H9 (cell line): ENCODE results near the gene YY2. TPM values are rescaled to one million over a fixed set of nuclear protein-coding genes. Genes with fewer than 3 reads are reported as not detected.

Experiments
- DNase-seq: peaks from one replicate; pipeline ENCODE4 v3.0.0-alpha.2; 2017
- H2AFZ ChIP-seq: one replicate; pipeline ENCODE4 v1.6.1; 2013; ENCODE audit warnings: mild to moderate bottlenecking, low read length, control low read depth, moderate library complexity
- H2AK5ac ChIP-seq: 2 replicates; pipeline ENCODE4 v1.6.1; 2013; ENCODE audit warnings: low read length, control low read depth, mixed read lengths; ENCODE audit not compliant: insufficient read length
- H2BK120ac ChIP-seq: one replicate; pipeline ENCODE4 v1.6.1; 2013; ENCODE audit warnings: low read depth, mild to moderate bottlenecking, low read length, control low read depth, inconsistent platforms; ENCODE audit not compliant: poor library complexity, severe bottlenecking
- H2BK12ac ChIP-seq: 2 replicates; pipeline ENCODE4 v1.6.1; 2013; ENCODE audit warnings: low read length, control low read depth, mixed read lengths, low read depth; ENCODE audit not compliant: insufficient read length
- H2BK15ac ChIP-seq: 2 replicates; pipeline ENCODE4 v1.6.1; 2013; ENCODE audit warnings: low read depth, low read length, control low read depth
- H2BK20ac ChIP-seq: one replicate; pipeline ENCODE4 v1.6.1; 2013; ENCODE audit warnings: low read depth, mild to moderate bottlenecking, low read length, control low read depth, inconsistent platforms; ENCODE audit not compliant: poor library complexity, severe bottlenecking
- H2BK5ac ChIP-seq: 2 replicates; pipeline ENCODE4 v1.6.1; 2013; ENCODE audit warnings: low read length, control low read depth, mixed read lengths; ENCODE audit not compliant: insufficient read length
- H3K14ac ChIP-seq: 2 replicates; pipeline ENCODE4 v1.6.1; 2013; ENCODE audit warnings: low read length, control low read depth; ENCODE audit not compliant: insufficient read depth
- H3K18ac ChIP-seq: 2 replicates; pipeline ENCODE4 v1.6.1; 2013; ENCODE audit warnings: low read depth, mild to moderate bottlenecking, mixed read lengths, low read length, control low read depth; ENCODE audit not compliant: insufficient read length
- H3K23ac ChIP-seq: 2 replicates; pipeline ENCODE4 v1.6.1; 2013; ENCODE audit warnings: low read length, control low read depth, mixed read lengths, low read depth; ENCODE audit not compliant: insufficient read length
- H3K23me2 ChIP-seq: 2 replicates; pipeline ENCODE4 v1.6.1; 2013; ENCODE audit warnings: low read depth, mild to moderate bottlenecking, mixed read lengths, low read length, control low read depth; ENCODE audit not compliant: insufficient read length, poor library complexity, severe bottlenecking
- H3K27ac ChIP-seq: 2 replicates; pipeline ENCODE4 v1.5.1; 2013; ENCODE audit warnings: low read length, control low read depth, mixed read lengths, low read depth; ENCODE audit not compliant: insufficient read length
- H3K27me3 ChIP-seq: 2 replicates; pipeline ENCODE4 v1.6.1; 2013; ENCODE audit warnings: low read length, control low read depth, inconsistent platforms; ENCODE audit not compliant: insufficient read depth
- H3K4ac ChIP-seq: 2 replicates; pipeline ENCODE4 v1.6.1; 2013; ENCODE audit warnings: low read depth, mild to moderate bottlenecking, control low read depth, inconsistent platforms, low read length, moderate library complexity
- H3K4me1 ChIP-seq: 2 replicates; pipeline ENCODE4 v1.6.1; 2013; ENCODE audit warnings: low read length, control low read depth, inconsistent platforms; ENCODE audit not compliant: insufficient read depth
- H3K4me2 ChIP-seq: 2 replicates; pipeline ENCODE4 v1.6.1; 2013; ENCODE audit warnings: low read length, control low read depth, mixed read lengths; ENCODE audit not compliant: insufficient read length, insufficient read depth
- H3K56ac ChIP-seq: 2 replicates; pipeline ENCODE4 v1.6.1; 2013; ENCODE audit warnings: low read depth, mild to moderate bottlenecking, mixed read lengths, low read length, control low read depth; ENCODE audit not compliant: insufficient read length
- H3K79me1 ChIP-seq: 2 replicates; pipeline ENCODE4 v1.6.1; 2013; ENCODE audit warnings: low read depth, mild to moderate bottlenecking, moderate library complexity, low read length, control low read depth, inconsistent platforms; ENCODE audit not compliant: insufficient read depth, poor library complexity, severe bottlenecking
- H3K79me2 ChIP-seq: 2 replicates; pipeline ENCODE4 v1.6.1; 2013; ENCODE audit warnings: low read length, control low read depth, inconsistent platforms; ENCODE audit not compliant: insufficient read depth
- H3K9ac ChIP-seq: 2 replicates; pipeline ENCODE4 v1.6.1; 2013; ENCODE audit warnings: low read length, control low read depth, mixed read lengths; ENCODE audit not compliant: insufficient read length; ENCODE audit errors: extremely low read depth
- H3K9me3 ChIP-seq: one replicate; pipeline ENCODE4 v1.6.1; 2013; ENCODE audit warnings: low read depth, low read length, inconsistent platforms; ENCODE audit not compliant: control insufficient read depth
- H3T11ph ChIP-seq: one replicate; pipeline ENCODE4 v1.6.1; 2013; ENCODE audit warnings: mild to moderate bottlenecking, low read length, control low read depth, inconsistent platforms
- H4K20me1 ChIP-seq: one replicate; pipeline ENCODE4 v1.6.1; 2013; ENCODE audit not compliant: control insufficient read depth, insufficient read length, insufficient read depth
- H4K5ac ChIP-seq: 2 replicates; pipeline ENCODE4 v1.6.1; 2013; ENCODE audit warnings: low read depth, mild to moderate bottlenecking, mixed read lengths, low read length, control low read depth; ENCODE audit not compliant: insufficient read length
- H4K8ac ChIP-seq: replicated peaks from 2 replicates; pipeline ENCODE4 v1.6.1; 2013; ENCODE audit warnings: low read length, control low read depth, mixed read lengths, low read depth; ENCODE audit not compliant: insufficient read length
- H4K91ac ChIP-seq: 2 replicates; pipeline ENCODE4 v1.6.1; 2013; ENCODE audit warnings: low read depth, mild to moderate bottlenecking, moderate library complexity, mixed read lengths, low read length, control low read depth; ENCODE audit not compliant: insufficient read length
- H3K27ac Mint-ChIP-seq, 3 experiments: 2 replicates in 2 of 3; 3 replicates in 1 of 3; pipeline ENCODE4 v1.8.0; 2020 to 2021; ENCODE audit warnings: mixed read lengths in 3 of 3, mild to moderate bottlenecking in 1 of 3, moderate library complexity in 1 of 3
- H3K27me3 Mint-ChIP-seq: 2 replicates; pipeline ENCODE4 v1.8.0; 2021; ENCODE audit warnings: low read depth, mild to moderate bottlenecking, moderate library complexity, mixed read lengths
- H3K36me3 Mint-ChIP-seq, 3 experiments: 2 replicates in 2 of 3; 3 replicates in 1 of 3; pipeline ENCODE4 v1.8.0; 2020 to 2021; ENCODE audit warnings: low read depth in 3 of 3, mixed read lengths in 3 of 3; ENCODE audit not compliant: insufficient read depth in 1 of 3
- H3K4me1 Mint-ChIP-seq, 2 experiments: 2 replicates each; pipeline ENCODE4 v1.8.0; 2020; ENCODE audit warnings: mixed read lengths in 2 of 2
- H3K4me3 Mint-ChIP-seq, 2 experiments: 2 replicates in 1 of 2; 3 replicates in 1 of 2; pipeline ENCODE4 v1.8.0; 2020 to 2021; ENCODE audit warnings: mild to moderate bottlenecking in 2 of 2, mixed read lengths in 2 of 2, moderate library complexity in 1 of 2
- H3K9me3 Mint-ChIP-seq, 2 experiments: 2 replicates in 1 of 2; 3 replicates in 1 of 2; pipeline ENCODE4 v1.8.0; 2020; ENCODE audit warnings: mild to moderate bottlenecking in 2 of 2, mixed read lengths in 2 of 2, moderate library complexity in 1 of 2
- WGBS: extraction: QIAGEN DNeasy Blood & Tissue Kit; methylation state at CpG from one replicate; pipeline ENCODE4 v1.1.7; 2013; ENCODE audit warnings: missing lambda C conversion rate, low lambda C conversion rate, mixed read lengths; ENCODE audit not compliant: insufficient read length; ENCODE audit errors: extremely low coverage; 5-methylcytosine and 5-hydroxymethylcytosine counted together
- total RNA-seq: library from RNA; stranded (reverse); gene quantifications from 2 replicates; pipeline ENCODE4 v1.2.1, GENCODE V29; 2021
- TF ChIP-seq, protein P1 (sequence below): fragments of 200-600 bp; sonication (generic); conservative IDR thresholded peaks from 3 replicates; pipeline ENCODE4 v1.8.0; 2021; ENCODE audit warnings: antibody characterized with exemption, mild to moderate bottlenecking

Gene YY2
- total RNA-seq, 1 experiment from 2014 or later = 1.8 TPM

DNA sequence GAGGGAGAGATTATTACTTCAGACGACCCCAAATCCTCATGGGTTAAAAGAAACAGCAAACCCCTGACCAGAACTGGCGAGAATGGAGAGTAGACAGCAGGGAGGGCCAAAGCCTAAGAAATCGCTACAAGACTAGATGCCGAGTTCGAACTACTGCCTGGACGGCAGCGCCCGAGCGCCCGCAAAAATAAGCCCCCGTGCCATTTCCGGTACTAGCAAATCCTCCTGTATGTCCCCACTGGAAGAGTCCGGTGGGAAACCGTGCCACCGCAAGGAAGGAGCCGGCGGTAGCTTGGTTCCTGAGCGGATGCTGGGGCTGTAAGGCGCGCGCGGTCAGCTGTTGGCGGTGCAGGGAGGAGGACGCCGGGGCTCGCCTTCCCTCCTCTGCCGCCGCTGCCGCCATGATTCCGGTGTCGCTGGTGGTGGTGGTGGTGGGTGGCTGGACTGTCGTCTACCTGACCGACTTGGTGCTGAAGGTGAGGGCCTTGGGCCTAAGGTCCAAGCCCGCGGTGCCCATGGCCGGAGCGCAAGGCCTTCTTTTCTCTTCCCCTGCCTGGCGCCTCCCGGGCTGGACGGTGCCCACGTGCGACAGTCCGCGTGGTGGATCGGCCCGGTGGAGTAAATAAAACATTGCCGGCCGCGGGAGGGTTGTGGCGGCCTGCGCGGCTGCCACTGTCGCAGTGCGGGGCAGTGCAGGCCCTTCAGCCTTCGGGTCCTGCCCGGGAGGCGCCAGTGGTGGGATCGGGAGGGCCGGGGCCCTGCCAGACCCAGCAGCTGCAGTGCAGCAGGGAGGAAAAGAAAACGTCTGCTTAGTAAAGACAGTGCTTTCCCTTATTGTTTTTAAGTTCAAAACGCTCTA is 16.2 kb upstream of the YY2 start, which contains the start of gene MBTPS2:
MBTPS2 (plus strand) TSS at position 284 of the 859 bp plus-strand sequence; CDS start at position 402, 118 bp downstream.
- no peaks in the 10 kb centered on the region for H3K79me2 ChIP-seq

More for the DNA sequence above, 16.2 kb upstream of the YY2 start, which contains the start of gene MBTPS2:
- H3K27ac Mint-ChIP-seq = peak within 1 kb of the TSS; percentile 74 to 99 (median 96); a peak in 6 of 7 replicates
- no peaks in the 10 kb centered on the region for H3K27me3 ChIP-seq
- no peak within 1 kb of the TSS for H2BK120ac ChIP-seq
- H2BK12ac ChIP-seq = no peak within 1 kb of the TSS
- no peak within 1 kb of the TSS for H2BK15ac ChIP-seq
- no peaks in the 10 kb centered on the region for H3K27me3 Mint-ChIP-seq
- H4K20me1 ChIP-seq = no peaks in the 10 kb centered on the region
- H3T11ph ChIP-seq = no peak within 1 kb of the TSS
- peak within 1 kb of the TSS; percentile 80 for H3K18ac ChIP-seq
- peaks cover 18 to 23% of the 10 kb centered on the region in 2 experiments for H3K4me1 Mint-ChIP-seq
- no peak within 1 kb of the TSS for H4K8ac ChIP-seq
- H3K9ac ChIP-seq = peak within 1 kb of the TSS; percentile 66
- no peak within 1 kb of the TSS for H2BK5ac ChIP-seq
- H3K4me3 Mint-ChIP-seq = peak within 1 kb of the TSS; percentile 86 to 88
- H4K91ac ChIP-seq = no peak within 1 kb of the TSS
- peak within 1 kb of the TSS; percentile 80 for H3K14ac ChIP-seq
- no peak within 1 kb of the TSS for H3K27ac ChIP-seq
- no peak within 1 kb of the TSS for H4K5ac ChIP-seq
- no peak within 1 kb of the TSS for H2BK20ac ChIP-seq
- H2AK5ac ChIP-seq = no peak within 1 kb of the TSS
- no peaks in the 10 kb centered on the region for H3K79me1 ChIP-seq
- H3K9me3 ChIP-seq = no peaks in the 10 kb centered on the region
- H2AFZ ChIP-seq = peak within 1 kb of the TSS; percentile 70
- no peak within 1 kb of the TSS for H3K56ac ChIP-seq
- no peaks in the 10 kb centered on the region for H3K4me1 ChIP-seq
- no peak within 1 kb of the TSS for H3K23ac ChIP-seq
- no peaks in the 10 kb centered on the region for H3K23me2 ChIP-seq
- peak; percentile 79 for DNase-seq
- no CpG with 5 or more reads among the region's 61 CpGs for WGBS
- H3K9me3 Mint-ChIP-seq = peaks cover 0 to 12% of the 10 kb centered on the region in 2 experiments; a peak in 3 of 5 replicates
- peaks cover 2 to 5% (median 3%) of the 10 kb centered on the region in 3 experiments; a peak in 3 of 7 replicates for H3K36me3 Mint-ChIP-seq
- peak within 1 kb of the TSS; percentile 66 for H3K4me2 ChIP-seq
- TF ChIP-seq, protein P1, sequence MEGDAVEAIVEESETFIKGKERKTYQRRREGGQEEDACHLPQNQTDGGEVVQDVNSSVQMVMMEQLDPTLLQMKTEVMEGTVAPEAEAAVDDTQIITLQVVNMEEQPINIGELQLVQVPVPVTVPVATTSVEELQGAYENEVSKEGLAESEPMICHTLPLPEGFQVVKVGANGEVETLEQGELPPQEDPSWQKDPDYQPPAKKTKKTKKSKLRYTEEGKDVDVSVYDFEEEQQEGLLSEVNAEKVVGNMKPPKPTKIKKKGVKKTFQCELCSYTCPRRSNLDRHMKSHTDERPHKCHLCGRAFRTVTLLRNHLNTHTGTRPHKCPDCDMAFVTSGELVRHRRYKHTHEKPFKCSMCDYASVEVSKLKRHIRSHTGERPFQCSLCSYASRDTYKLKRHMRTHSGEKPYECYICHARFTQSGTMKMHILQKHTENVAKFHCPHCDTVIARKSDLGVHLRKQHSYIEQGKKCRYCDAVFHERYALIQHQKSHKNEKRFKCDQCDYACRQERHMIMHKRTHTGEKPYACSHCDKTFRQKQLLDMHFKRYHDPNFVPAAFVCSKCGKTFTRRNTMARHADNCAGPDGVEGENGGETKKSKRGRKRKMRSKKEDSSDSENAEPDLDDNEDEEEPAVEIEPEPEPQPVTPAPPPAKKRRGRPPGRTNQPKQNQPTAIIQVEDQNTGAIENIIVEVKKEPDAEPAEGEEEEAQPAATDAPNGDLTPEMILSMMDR = peak; percentile 40; the same call in 2 of the 3 replicates
- no peak within 1 kb of the TSS for H3K4ac ChIP-seq
